ENCODE data around the gene ST3GAL5.
A peak's percentile ranks its signal among the peaks of the same experiment; 100 is the strongest.
"Not testable (repeated sequence)": the region's sequence is repeated elsewhere in the genome, so short reads cannot be mapped to it uniquely, and the experiment has no call there.

The ST3GAL5 gene

GRCh38 chr2:85830645-85831044 is 58.1 kb downstream of the ST3GAL5 start:
- no peak for DNase-seq

- not testable (repeated sequence) for DNase-seq
Measured at GRCh38 chr2:85829394-85829793, 59.4 kb downstream of the ST3GAL5 start.

GRCh38 chr2:85828725-85829124 is 60.1 kb downstream of the ST3GAL5 start:
- no peak for DNase-seq

DNA sequence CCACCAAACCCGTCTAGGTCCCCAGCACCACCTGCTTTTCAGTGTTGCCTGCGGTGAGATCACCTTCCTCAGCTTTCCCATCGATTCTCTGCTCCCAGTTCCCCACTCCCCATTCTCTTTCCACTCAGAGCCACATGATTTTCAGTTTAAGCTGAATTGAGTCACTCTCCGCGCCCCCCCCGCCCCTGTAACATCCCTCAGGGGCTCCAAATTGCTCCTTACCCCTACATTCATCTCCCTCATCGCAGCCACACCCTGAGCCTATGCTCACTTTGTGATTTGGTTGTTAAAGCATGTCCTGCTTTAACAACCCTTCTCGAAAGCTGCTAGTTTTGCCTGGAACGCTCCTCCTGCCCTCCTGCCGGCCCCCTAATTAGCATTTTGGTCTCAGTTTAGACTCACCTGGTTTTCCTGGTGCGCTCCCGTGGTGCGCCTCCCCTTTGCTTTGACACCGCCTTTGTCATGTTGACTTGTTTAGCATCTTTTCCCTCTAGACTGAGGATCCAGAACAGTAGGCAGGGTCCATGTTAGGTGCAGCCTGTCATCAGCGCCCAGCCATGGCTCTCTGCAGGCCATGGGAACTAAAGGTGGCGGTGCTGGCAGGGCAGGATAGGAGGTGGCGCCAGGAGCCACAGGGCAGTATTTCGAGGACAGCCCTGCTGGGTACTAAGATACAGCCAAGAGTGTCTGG is 60.8 kb downstream of the ST3GAL5 start:
- no peak for DNase-seq

- DNase-seq: peak; percentile 81 to 82
Measured at GRCh38 chr2:85826990-85827878, 61.6 kb downstream of the ST3GAL5 start.

DNA sequence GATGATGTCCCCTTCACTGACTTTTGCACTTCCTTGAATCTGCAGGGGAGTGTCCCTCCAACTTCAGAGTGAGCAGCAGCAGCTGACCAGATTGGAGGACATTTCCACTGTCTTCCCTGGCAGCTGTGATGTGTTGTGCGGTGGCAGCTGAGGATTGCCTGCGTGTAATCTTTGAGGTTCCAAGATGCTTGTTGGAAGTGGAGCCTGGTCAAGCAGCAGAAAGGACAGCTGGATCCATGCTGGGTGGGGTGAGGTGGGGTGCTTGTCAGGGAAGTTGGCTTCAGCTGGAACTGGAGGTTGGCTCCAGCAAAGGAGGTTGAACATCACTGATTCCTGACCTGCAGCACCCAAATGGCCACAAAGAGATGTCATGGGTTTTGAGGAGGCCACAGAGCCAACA is 64.8 kb downstream of the ST3GAL5 start:
- no peak for DNase-seq

GRCh38 chr2:85822766-85823165 is 66.0 kb downstream of the ST3GAL5 start:
- no peak for DNase-seq

GRCh38 chr2:85819811-85820510 is 68.8 kb downstream of the ST3GAL5 start:
- DNase-seq: no peak

DNA sequence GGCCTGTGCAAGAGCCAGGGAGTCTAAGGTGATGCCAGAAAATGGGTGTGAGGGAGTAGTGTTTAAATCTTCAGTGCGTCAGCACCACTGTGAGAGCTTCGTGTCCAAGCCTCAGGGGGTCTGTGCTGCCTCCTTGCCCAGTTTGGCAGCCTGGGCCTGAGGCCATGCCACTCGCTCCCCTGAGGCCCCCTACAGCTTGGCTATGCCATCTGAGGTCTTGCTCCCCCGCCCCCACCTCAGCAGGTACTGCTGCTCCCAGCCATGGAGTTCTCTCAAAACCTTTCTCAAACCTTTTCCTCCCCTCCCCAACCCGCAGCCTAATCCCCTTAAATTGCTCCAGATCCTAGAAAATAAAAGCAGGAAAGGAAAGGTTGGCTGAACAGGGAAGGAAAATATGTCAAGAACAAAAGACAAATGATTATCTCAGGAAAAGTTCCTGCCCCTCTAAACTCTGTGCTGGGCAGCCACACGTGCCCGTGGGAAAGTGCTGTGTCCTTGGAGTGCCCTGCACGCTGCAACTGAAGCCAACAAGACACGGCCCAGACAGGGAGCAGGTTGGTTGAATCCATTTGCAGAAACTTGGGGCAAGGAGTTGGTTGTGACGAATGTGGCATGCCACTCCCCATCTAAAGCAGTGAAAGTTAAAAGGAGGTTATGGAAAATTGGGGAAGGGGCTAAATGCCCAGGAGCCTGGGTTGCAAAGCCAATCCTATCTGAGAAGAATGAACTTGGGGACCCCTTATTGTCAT is 73.8 kb downstream of the ST3GAL5 start:
- DNase-seq: no peak

GRCh38 chr2:85813982-85814801 is 74.6 kb downstream of the ST3GAL5 start:
- peak; percentile 88 to 90 for DNase-seq

DNA sequence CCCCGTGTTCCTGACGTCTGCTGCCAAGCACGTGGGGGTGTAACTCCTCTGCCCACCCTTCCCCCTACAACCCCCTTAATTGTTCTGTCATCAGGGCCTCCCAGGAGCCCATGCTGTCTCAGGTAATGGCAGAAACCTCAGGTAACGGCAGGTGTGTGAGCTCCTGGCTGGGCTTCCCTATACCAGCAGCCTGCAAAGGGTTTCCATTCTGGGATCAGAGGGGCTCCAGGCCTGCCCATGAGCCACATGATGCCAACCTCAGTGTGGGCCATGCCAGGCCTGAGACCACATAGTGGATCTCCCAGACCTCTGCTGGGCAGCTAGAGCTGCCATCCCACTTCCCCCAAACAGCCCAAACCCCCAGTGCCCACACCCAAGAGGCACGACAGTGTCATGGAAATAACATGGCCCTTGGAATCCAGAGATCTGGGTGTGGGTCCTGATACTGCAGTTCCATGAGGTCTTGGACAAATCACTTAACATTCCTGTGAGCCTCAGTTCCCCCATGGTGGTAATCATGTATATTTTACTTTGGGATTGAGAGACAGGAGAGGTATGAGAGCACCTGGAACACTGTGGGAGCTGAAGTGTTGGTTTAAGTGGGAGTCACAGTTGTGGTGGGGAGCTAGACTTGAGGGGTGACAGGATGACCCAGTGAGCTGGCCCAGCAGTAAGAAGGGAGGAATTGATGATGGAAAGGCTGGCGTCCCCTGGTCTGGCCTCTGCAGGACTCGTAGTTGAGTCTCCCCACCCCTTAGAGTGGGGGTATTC is 75.4 kb downstream of the ST3GAL5 start:
- DNase-seq: no peak

DNA sequence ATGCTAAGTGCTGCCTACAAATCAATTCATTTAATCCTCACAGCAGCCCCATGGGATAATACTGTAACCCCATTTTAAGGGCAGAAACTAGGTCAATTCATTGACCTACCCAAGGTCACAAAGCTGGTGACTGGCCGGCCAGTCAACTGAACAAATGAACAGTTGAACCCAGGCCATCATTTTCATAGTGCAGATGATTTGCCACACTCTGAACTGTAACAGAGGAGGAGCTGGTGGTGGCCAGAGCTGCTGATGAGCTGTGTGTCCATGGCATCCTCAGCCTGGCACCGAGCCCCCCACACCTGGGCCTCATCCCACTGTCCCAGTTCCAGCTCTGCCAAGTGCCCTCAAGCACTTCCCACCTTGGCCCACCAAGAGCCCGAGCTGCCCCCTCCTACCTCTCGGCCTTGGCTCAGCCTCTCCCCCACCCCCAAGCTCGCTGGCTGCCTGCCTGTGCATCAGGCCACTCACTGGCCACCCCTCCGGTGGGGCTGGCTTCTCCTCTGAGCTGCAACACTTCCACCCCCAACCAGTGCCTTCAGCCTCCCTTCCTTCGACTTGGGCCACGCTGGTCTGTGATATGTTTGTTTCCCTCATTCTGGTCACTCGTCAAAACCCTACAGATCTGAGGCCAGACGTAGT is 76.6 kb downstream of the ST3GAL5 start:
- DNase-seq: no peak

- DNase-seq: no peak
Measured at GRCh38 chr2:85811180-85812093, 77.4 kb downstream of the ST3GAL5 start.

- DNase-seq: no peak
Measured at GRCh38 chr2:85810371-85811179, 78.2 kb downstream of the ST3GAL5 start.

DNA sequence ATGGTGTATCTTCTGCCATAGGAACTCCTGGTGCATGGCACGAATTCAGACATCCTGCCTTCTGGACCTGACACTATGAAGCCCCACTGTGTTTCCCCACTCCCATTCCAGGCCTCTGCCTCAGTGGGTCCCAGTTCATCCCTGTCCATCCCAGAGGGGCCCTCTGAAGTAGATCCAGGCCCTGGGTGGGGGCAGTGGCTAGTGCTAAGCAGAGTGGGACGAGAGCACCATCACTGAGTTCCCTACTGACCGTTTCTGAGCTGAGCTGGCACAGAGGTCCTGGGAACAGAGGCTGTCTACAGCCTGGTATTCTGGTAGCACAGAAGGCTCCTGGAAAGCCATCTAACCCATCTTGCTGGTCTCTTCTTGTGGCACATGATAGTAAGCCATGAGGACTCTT is 81.0 kb downstream of the ST3GAL5 start:
- DNase-seq: no peak

DNA sequence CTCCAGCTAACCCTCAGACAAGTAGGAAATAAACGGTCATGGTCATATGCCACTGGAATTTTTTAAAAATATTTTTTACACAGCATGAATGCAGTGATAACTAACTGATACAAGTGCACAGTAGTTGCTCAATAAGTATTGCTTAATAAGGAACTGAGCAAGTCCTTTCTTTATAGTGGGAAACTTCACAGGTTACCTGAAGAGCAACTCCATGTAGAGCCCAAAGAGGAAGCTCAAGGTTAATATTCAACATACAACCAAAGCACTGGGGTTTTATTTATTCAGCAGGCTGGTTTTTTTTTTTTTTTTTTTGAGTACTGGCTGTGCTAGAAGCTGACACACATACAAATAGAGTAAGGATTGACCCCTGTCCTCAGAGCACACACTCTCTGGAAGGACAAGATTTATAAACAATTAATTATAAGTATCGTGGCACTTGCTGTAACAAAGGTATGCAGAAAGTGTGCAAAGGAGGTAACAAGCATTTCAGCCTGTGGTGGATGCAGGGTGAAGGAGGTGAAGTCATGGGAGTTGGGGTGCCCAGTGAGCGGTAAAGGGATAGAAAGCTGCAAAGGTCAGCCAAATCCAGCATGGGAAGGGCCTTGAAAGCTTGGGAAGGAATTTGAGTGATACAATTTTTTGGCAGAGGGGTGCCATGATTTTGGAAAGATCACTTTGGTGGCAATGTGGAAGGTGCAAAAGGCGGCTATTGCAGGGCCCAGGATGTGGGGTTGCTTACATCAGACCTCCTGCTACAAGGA is 82.3 kb downstream of the ST3GAL5 start:
- DNase-seq: no peak

DNA sequence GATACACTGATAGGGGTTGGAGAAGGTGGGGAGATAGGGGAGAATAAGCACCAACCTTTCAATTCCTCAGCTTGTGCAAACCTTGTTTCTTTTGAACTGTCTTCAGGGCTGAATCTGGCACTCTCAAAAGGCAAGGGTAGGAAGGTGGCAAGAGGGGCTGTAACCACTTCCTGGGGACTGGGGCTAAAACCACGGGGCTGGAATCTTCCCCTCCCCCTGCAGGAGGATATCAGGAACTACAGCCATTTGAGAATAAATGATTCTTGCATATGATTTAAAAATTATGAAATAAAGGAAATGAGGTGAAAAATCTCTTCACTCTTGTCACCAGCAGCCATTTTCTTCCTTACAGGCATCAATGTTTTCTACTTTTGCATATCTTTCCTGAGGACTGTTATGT is 84.2 kb downstream of the ST3GAL5 start:
- DNase-seq: no peak
